Ishikawa (cell line): ENCODE results near the gene ZFP36L2.

Source experiments
- CEBPB ChIP-seq: IDR thresholded peaks from 2 replicates; pipeline ENCODE4 v1.6.1; 2012
- EP300 ChIP-seq: IDR thresholded peaks from 2 replicates; pipeline ENCODE4 v1.6.1; 2012; ENCODE audit warnings: borderline replicate concordance
- NFIC ChIP-seq: IDR thresholded peaks from 2 replicates; pipeline ENCODE4 v1.6.1; 2012
- TAF1 ChIP-seq: IDR thresholded peaks from 2 replicates; pipeline ENCODE4 v1.6.1; 2012; ENCODE audit warnings: low read depth, mild to moderate bottlenecking
- TCF12 ChIP-seq: IDR thresholded peaks from 2 replicates; pipeline ENCODE4 v1.6.1; 2012; ENCODE audit warnings: low read depth
- ZBTB7A ChIP-seq: IDR thresholded peaks from 2 replicates; pipeline ENCODE4 v1.6.1; 2012; ENCODE audit warnings: low read depth
- TF ChIP-seq, protein P1 (sequence below): IDR thresholded peaks from 2 replicates; pipeline ENCODE4 v1.6.1; 2012

DNA sequence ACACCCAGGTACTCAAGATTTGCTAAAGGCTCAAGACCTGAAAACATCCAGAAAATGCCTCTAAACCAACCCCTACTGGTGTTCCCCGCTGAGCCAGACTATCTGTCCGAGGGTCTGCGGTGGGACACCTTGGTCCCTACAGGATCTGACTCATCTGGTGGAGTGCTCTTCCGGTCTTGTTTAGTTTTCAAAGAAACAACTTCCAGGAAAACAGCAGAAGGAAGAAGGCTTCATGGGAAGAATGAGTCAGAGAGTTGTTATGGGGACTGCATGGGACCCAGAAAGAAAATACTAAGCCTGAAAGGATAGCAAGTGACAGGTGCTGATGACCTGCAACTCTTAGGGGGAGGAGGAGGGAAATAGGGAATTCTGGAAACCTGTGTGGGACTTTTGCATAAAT is 41.3 kb downstream of the ZFP36L2 start:
- TF ChIP-seq TCF12 (no peak), NFIC (no peak), CEBPB (no peak), EP300 (no peak), ZBTB7A (no peak), TAF1 (no peak)
- TF ChIP-seq, protein P1, sequence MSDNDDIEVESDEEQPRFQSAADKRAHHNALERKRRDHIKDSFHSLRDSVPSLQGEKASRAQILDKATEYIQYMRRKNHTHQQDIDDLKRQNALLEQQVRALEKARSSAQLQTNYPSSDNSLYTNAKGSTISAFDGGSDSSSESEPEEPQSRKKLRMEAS, result no peak
